GM12874 (cell line): Measurements from ENCODE around the gene RNF125.

ENCODE experiments used
- CTCF ChIP-seq: IDR thresholded peaks from 2 replicates; pipeline ENCODE4 v1.5.1; 2011; ENCODE audit warnings: low read depth, mild to moderate bottlenecking, control low read depth, low read length, moderate library complexity; ENCODE audit not compliant: insufficient read depth

Gene RNF125

GRCh38 chr18:32114293-32114942, 95.8 kb downstream of the RNF125 start:
- TF ChIP-seq CTCF, result no peak

GRCh38 chr18:32122039-32122438, 103.4 kb downstream of the RNF125 start:
- TF ChIP-seq CTCF, result no peak
